Activated T-cell treated with anti-CD3 and anti-CD28 coated beads for 4 hours (primary cell): ENCODE results near the gene ST8SIA1.
"Not testable (repeated sequence)": the region's sequence is repeated elsewhere in the genome, so short reads cannot be mapped to it uniquely, and the experiment has no call there.

ENCODE experiments used
- DNase-seq: peaks from one replicate; pipeline ENCODE4 v3.0.0-alpha.2; 2020

The ST8SIA1 gene

DNA sequence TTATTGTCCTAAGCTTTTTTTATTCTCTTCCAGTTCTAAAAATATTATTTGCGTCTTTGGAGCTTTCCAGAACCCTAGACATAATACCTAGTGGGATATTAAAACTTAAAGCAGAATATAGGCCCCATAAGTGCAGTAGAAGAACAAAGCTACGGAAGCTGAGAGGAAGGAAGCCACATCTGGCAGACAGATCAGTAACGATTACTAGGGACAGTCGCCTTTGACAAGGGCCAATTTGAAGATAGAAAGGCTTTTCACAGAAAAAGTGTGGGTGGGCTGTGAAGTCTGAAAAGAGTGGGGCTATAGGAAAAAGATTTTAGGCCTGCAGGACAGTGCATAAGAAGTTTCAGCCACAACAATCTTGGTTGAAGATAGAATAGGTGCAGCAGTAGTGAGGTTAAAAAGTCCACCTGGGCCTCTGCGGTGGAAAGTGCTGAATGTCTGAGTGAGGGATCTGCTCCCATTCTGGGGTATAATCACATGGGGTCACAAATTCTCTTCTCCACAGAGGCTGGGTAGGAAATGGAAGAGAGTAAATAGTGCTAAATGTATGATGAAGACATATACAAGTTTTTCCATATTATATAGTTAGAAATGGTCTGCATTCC, 174.0 kb downstream of the ST8SIA1 start:
- no peak for DNase-seq

DNA sequence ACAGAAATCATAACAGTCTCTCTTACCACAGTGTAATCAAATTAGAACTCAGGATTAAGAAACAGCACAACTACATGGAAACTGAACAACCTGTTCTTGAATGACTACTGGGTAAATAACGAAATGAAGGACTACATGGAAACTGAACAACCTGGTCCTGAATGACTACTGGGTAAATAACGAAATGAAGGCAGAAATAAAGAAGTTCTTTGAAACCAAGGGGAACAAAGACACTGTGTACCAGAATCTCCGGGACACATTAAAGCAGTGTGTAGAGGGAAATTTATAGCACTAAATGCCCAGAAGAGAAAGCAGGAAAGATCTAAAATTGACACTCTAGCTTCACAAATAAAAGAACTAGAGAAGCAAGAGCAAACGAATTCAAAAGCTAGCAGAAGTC, 185.2 kb downstream of the ST8SIA1 start:
- DNase-seq, result not testable (repeated sequence)

DNA sequence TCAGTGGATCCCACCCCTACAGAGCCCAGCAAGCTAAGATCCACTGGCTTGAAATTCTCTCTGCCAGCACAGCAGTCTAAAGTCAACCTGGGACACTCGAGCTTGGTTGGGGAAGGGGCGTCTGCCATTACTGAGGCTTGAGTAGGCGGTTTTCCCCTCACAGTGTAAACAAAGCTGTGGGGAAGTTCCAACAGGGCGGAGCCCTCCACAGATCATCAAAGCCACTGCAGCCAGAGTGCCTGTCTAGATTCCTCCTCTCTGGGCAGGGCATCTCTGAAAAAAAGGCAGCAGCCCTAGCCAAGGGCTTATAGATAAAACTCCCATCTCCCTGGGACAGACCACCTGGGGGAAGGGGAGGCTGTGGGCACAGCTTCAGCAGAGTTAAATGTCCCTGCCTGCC, 187.8 kb downstream of the ST8SIA1 start:
- not testable (repeated sequence) for DNase-seq
